GM12872 (cell line): ENCODE data around the gene LHX4.

Experiments
- TF ChIP-seq, protein P1 (sequence below): IDR thresholded peaks from 3 replicates; pipeline ENCODE4 v1.5.1; 2011; ENCODE audit warnings: low read depth, mild to moderate bottlenecking, low read length, moderate library complexity; ENCODE audit not compliant: insufficient read depth

LHX4 gene

DNA sequence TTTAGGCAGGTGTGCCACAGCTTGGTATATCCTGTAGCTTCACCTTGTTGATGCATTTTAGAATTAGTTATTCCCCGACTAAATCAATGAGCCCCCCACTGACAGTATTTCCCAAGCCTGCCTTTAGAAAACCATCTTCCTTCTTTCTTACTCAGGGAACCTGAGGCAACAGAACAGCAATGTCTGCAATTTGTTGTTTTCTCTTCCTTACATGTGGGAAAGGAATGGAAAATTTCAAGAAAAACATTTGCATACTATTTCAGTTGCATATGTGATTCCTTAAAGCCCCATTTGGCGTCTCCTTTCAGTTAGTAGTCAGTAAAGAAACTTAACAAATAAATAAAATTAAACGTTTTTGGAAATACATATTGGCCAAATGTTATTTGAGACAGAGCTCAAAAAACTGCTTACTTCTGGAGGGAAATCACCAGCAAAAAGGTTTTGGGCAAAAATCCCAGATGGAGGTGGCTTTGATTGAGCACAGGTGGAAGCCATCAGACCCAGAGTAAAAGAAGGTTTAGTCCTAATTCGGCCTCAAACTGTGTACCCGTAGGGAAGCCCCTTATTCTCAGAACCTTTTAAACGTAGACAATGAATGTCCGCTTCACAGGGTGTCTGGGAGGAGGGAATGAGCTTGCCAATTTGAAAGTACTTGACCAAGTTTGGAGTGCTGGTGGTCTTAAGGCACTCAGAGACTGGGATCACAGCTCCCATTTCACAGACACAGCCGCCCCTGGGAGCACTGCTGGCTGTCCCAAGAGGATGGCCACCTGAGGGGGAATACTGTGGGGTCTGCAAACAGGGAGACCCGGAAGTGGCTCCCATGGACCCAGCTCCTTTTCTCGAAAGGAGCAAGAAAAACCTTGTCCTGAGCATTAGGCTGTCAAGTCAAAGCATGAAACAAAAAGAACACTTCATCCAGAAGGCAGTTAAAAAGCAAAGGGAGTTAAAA is 9.4 kb downstream of the LHX4 start:
- TF ChIP-seq, protein P1, sequence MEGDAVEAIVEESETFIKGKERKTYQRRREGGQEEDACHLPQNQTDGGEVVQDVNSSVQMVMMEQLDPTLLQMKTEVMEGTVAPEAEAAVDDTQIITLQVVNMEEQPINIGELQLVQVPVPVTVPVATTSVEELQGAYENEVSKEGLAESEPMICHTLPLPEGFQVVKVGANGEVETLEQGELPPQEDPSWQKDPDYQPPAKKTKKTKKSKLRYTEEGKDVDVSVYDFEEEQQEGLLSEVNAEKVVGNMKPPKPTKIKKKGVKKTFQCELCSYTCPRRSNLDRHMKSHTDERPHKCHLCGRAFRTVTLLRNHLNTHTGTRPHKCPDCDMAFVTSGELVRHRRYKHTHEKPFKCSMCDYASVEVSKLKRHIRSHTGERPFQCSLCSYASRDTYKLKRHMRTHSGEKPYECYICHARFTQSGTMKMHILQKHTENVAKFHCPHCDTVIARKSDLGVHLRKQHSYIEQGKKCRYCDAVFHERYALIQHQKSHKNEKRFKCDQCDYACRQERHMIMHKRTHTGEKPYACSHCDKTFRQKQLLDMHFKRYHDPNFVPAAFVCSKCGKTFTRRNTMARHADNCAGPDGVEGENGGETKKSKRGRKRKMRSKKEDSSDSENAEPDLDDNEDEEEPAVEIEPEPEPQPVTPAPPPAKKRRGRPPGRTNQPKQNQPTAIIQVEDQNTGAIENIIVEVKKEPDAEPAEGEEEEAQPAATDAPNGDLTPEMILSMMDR, result no peak

DNA sequence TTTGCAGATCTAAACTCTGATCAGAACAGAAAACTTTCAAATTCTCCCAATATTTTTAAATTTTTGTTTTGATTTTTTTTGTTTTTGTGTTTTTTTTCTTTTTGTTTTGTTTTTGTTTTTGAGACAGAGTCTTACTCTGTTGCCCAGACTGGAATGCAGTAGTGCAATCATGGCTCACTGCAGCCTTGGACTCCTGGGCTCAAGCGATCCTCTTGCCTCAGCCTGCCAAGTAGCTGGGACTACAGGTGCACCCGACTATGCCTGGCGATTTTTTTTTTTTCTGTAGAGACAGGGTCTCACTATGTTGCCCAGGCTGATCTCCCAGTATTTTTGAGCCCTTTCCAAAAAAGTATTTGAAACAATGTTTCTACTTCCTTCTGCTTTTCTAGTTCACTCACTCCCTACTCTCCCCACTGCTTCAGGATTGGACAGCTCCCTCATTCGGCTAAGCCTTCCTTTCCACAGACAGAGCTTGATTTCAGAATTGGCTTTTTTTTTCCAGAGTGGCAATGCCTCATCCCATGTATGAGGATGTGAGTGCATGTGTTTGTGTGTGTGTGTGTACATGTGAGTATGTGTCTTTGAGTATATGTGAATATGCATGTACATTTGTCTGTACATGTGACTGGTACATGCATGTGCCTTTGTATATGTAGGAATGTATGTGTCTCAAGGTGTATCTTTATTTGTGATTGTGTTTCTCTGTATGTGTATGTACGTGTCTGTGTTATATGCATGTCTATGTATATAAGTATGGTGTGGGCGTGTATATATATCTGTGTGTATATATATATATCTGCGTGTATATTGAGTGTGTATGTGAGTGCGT is 11.9 kb downstream of the LHX4 start:
- TF ChIP-seq, protein P1, result no peak

DNA sequence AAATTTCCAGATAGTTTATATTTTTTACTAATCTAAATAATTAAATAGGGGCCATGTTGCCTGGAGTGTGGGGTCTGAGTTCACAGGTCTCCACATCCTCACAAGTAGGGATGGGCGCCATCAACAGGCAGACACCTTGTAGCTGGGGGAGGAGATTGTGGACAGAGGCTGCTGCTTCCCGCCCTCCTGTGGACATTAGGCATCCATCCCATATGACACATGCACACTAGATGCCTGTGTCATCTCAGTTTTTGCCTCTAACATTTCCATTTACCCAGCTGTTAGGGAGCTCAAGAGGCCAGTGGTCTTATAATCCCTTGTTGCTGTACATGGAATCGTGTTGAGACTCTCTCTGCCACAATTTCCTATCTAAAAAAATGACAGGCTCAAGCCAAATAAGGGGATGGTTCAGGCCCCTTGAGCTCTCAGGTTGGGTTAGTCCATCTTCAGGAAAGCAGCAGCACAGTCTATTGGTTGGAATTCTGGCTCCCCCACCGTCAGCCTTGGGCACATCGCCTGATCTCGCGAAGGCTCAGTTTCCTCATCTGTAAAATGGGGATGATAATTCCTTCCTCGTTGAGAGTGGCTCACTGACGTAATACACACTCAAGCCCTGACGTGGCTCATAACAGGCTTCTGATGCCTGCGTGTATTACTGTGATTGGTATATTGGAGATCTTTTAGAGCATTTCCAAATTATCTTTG is 13.6 kb downstream of the LHX4 start:
- TF ChIP-seq, protein P1, result no peak

DNA sequence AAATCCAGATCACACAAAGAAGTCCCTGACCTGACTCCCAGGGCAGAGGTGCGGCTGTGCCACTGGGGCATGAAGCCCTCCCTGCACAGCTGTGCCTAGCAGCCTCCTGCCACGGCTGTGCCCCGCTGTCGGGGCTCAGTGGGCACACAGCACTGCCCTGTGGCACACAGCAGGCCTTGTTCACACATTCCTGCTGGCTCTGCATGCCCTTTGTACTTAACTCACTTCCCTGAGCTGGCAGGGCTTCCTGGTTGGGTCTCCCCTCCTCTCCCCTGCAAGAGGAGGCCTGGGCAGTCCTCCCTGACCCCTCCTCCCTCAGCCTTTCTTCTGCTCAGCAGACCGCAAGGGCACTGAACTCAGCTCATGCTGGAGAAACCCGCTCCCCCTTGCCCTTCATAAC is 14.8 kb downstream of the LHX4 start:
- TF ChIP-seq, protein P1, result no peak

DNA sequence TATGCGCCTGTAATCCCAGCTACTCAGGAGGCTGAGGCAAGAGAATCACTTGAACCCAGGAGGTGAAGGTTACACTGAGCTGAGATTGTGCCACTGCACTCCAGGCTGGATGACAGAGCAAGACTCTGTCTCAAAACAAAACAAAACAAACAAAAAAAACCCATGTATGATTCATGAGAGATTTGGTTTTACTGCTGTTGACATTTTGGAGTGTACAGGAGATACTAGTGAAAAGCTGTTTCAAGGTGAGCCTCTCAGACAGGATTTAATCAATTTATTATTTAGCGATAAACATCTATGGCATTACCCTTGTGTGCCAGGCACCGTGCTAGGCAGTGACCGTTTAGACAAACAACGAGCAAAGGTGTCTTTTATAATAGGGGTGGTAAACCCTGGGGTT is 16.5 kb downstream of the LHX4 start:
- TF ChIP-seq, protein P1, result no peak

DNA sequence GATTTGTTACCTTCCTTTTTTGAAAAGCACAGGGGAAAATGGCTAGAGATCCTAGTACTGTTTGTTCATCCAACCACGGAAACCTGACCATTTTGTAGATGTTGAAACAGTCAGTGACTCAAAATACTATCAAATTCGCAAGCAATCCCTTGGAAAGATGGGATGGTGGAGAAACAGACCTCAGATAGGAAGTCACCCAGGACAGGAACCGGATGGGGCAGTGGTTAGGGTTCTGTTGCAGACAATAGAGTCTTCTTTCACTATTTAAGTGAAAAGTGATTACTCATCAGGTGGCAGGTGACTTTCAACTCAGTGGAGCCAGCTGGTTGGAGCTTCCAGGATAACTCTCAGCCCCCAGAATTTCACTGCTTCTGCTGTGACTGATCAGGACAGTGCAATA is 17.0 kb downstream of the LHX4 start:
- TF ChIP-seq, protein P1, result no peak

DNA sequence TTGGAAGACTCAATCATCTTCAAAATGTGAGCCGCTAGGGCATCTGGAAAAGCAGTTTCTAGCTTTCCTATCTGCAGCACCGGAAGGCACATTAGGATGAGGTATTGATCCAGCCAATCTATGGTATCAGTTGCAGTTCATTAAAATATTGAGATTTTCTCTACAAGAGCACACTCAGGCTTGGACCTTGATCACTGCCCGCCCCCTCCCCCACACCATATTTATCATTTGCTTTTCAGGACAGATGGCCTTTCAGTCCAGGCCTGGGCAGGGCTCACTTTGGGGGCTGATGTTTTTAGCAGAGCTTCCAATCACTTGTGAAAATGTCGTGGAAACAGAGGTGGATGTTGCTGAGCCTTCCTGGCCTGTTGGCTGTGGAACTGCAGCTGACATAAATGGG is 17.5 kb downstream of the LHX4 start:
- TF ChIP-seq, protein P1, result no peak
